Lung (tissue), 12 donors: ENCODE measurements around the gene RERGL. TPM values are rescaled to one million over a fixed set of nuclear protein-coding genes. Genes with fewer than 3 reads are reported as not detected.
"Not testable (repeated sequence)": the region's sequence is repeated elsewhere in the genome, so short reads cannot be mapped to it uniquely, and the experiment has no call there.

ENCODE experiments used
- ATAC-seq: fragments of 200-7000 bp; cut with Tn5 transposase; one replicate; pipeline ENCODE4 v1.9.1; 2020; ENCODE audit warnings: moderate number of reproducible peaks; ENCODE audit not compliant: insufficient read depth, low FRiP score
- DNase-seq, 3 donors: peaks; one replicate each; pipeline ENCODE4 v3.0.0-alpha.2; 2013 to 2017
- H3K27ac ChIP-seq, 2 donors: one replicate each; pipeline ENCODE4 v1.5.1; 2013; ENCODE audit warnings: mild to moderate bottlenecking in 2 of 2, moderate library complexity in 2 of 2, control low read depth in 1 of 2, inconsistent platforms in 1 of 2, low read depth in 1 of 2, low read length in 1 of 2
- H3K27me3 ChIP-seq, 3 donors: one replicate each; pipeline ENCODE4 v1.5.1; 2013; ENCODE audit warnings: low read length in 2 of 3; ENCODE audit not compliant: control insufficient read depth in 3 of 3, insufficient read depth in 3 of 3
- H3K36me3 ChIP-seq, 4 donors: one replicate each; pipeline ENCODE4 v1.5.1; 2013; ENCODE audit warnings: low read length in 4 of 4, mild to moderate bottlenecking in 1 of 4, moderate library complexity in 1 of 4; ENCODE audit not compliant: control insufficient read depth in 4 of 4, insufficient read depth in 4 of 4
- H3K4me1 ChIP-seq, 5 donors: one replicate each; pipeline ENCODE4 v1.5.1; 2013; ENCODE audit warnings: low read length in 5 of 5, mild to moderate bottlenecking in 2 of 5, moderate library complexity in 1 of 5; ENCODE audit not compliant: control insufficient read depth in 5 of 5, insufficient read depth in 5 of 5
- H3K4me3 ChIP-seq: one replicate; pipeline ENCODE4 v1.5.1; 2013; ENCODE audit warnings: mild to moderate bottlenecking, control low read depth, moderate library complexity
- H3K9ac ChIP-seq, 2 donors: one replicate each; pipeline ENCODE4 v1.5.1; 2013; ENCODE audit warnings: low read length in 2 of 2, control low read depth in 1 of 2; ENCODE audit not compliant: insufficient read depth in 1 of 2
- H3K9me3 ChIP-seq, 4 donors: one replicate each; pipeline ENCODE4 v1.5.1; 2013; ENCODE audit warnings: low read length in 3 of 4, mild to moderate bottlenecking in 1 of 4, moderate library complexity in 1 of 4; ENCODE audit not compliant: control insufficient read depth in 4 of 4, insufficient read depth in 3 of 4
- WGBS, 2 donors: extraction: QIAGEN DNeasy Blood & Tissue Kit; methylation state at CpG; one replicate each; pipeline ENCODE4 v1.1.7; 2013; 5-methylcytosine and 5-hydroxymethylcytosine counted together
- polyA plus RNA-seq, 2 donors: library from polyadenylated mRNA; stranded (reverse); fragments of 200-250 nt; gene quantifications; one replicate each; pipeline ENCODE4 v1.2.1, GENCODE V29; 2013
- total RNA-seq, 2 donors: library from RNA; depleted of rRNA in 1 of 2; stranded (reverse); fragments of >200 nt in 1 of 2; gene quantifications; one replicate each; pipeline ENCODE4 v1.2.1, GENCODE V29; 2014 to 2021
- TF ChIP-seq, protein P1 (sequence below): IDR thresholded peaks from 2 replicates; pipeline ENCODE4 v1.5.1; 2012; ENCODE audit warnings: mild to moderate bottlenecking; ENCODE audit errors: control extremely low read depth, extremely low read depth
- donor health status: control.
- donor health status: control.
- donor health status: Bipolar disorder and iron deficiency.
- donor health status: healthy.
- donor health status: DM: yes; HTN: yes; CAD: no.

Gene RERGL
- total and polyA plus RNA-seq, 4 donors, result 0.55 to 4.5 (median 2.3) TPM

DNA sequence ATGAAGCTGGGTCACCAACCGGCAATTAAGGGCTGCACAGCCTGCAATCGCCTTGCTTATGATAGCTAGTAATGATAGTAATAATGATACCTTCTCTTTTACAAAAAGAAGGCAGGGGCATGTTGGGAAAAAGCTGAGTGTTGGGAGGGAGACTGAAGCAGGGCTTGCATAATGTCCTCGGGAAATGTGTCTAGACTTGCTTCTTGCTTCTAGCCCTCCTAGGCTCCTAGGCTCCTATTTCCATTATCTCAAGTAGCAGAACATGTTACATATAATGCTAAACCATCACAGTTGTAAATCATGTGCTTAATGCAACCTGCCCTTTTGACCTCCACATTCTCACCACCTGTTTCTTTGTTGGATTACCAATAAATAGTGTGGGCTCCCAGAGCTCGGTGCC, 18.7 kb downstream of the RERGL start:
- DNase-seq (no peak), ATAC-seq (no peak)
- Histone ChIP-seq H3K36me3 (no peaks in the 10 kb centered on the region), H3K27ac (no peak overlapping the region), H3K4me3 (no peak overlapping the region), H3K4me1 (no peaks in the 10 kb centered on the region), H3K9me3 (no peaks in the 10 kb centered on the region), H3K27me3 (no peaks in the 10 kb centered on the region), H3K9ac (no peak overlapping the region)
- TF ChIP-seq, protein P1, sequence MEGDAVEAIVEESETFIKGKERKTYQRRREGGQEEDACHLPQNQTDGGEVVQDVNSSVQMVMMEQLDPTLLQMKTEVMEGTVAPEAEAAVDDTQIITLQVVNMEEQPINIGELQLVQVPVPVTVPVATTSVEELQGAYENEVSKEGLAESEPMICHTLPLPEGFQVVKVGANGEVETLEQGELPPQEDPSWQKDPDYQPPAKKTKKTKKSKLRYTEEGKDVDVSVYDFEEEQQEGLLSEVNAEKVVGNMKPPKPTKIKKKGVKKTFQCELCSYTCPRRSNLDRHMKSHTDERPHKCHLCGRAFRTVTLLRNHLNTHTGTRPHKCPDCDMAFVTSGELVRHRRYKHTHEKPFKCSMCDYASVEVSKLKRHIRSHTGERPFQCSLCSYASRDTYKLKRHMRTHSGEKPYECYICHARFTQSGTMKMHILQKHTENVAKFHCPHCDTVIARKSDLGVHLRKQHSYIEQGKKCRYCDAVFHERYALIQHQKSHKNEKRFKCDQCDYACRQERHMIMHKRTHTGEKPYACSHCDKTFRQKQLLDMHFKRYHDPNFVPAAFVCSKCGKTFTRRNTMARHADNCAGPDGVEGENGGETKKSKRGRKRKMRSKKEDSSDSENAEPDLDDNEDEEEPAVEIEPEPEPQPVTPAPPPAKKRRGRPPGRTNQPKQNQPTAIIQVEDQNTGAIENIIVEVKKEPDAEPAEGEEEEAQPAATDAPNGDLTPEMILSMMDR, result no peak
- WGBS, 2 donors, result 85 to 93% methylated on average over 4 of the region's 4 CpGs

DNA sequence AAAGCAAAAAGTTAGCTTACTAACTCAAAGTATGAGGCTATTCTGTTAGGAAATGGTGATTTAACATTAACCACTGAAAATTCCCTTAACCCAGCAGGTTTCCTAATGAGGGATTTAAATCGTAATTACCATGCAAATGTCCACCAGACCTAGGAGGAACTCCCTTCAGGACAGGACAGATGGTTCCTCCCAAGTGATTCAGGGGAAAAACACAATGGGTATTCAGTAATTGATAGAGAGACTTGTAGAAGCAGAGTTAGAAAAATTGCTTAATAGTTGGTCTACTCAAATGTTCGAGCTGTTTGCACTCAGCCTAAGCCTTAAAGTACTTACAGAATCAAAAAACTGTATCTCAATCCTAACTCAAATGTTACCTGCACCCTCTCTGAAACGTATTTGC, 21.6 kb downstream of the RERGL start:
- Histone ChIP-seq H3K36me3 (no peaks in the 10 kb centered on the region), H3K9ac (no peak overlapping the region), H3K27ac (no peak overlapping the region), H3K4me1 (no peaks in the 10 kb centered on the region), H3K27me3 (no peaks in the 10 kb centered on the region), H3K4me3 (no peak overlapping the region), H3K9me3 (no peaks in the 10 kb centered on the region)
- no peak for DNase-seq
- TF ChIP-seq, protein P1, result no peak
- 44 to 63% methylated on average over 3 of the region's 3 CpGs for WGBS, 2 donors
- ATAC-seq, result no peak

DNA sequence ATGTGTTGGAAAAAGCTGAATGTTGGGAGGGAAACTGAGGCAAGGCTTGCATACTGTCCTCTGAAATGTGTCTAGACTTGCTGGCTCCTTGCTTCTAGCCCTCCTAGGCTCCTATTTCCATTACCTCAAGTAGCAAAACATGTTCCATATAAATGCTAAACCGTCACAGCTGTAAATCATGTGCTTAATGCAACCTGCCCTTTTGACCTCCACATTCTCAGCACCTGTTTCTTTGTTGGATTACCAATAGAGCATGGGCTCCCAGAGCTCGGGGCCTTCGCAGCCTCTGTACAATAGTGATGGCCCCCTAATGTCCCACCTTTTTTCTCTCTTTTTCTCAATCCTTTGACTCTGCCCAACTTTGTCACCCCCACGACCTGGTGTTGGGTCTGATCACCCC, 23.3 kb downstream of the RERGL start:
- DNase-seq (no peak), ATAC-seq (no peak)
- Histone ChIP-seq H3K9me3 (no peaks in the 10 kb centered on the region), H3K9ac (no peak overlapping the region), H3K36me3 (no peaks in the 10 kb centered on the region), H3K27ac (no peak overlapping the region), H3K27me3 (no peaks in the 10 kb centered on the region), H3K4me1 (no peaks in the 10 kb centered on the region), H3K4me3 (no peak overlapping the region)
- WGBS, 2 donors, result 68 to 82% methylated on average over 4 of the region's 4 CpGs
- TF ChIP-seq, protein P1, result no peak

DNA sequence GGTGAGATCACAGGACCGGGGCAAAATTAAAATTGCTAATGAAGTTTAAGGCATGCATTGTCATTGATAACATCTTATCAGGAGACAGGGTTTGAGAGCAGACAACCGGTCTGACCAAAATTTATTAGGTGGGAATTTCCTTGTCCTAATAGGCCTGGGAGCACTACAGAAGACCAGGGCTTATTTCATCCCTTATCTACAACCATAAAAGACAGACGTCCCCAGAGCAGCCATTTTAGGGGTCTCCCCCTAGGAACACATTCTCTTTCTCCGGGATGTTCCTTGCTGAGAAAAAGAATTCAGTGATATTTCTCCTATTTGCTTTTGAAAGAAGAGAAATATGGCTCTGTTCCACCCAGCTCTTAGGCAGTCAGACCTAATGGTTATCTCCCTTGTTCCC, 27.1 kb downstream of the RERGL start:
- 84% methylated on average over 4 of the region's 4 CpGs for WGBS, 2 donors

More for the DNA sequence above, 27.1 kb downstream of the RERGL start:
- H3K4me3 ChIP-seq, H3K4me1 ChIP-seq, H3K9ac ChIP-seq, ATAC-seq, H3K27me3 ChIP-seq, H3K36me3 ChIP-seq, DNase-seq, H3K27ac ChIP-seq, H3K9me3 ChIP-seq: not testable (repeated sequence)
